HG03196 (cell line): ENCODE measurements around the gene OGDHL.
"Not testable (repeated sequence)": the region's sequence is repeated elsewhere in the genome, so short reads cannot be mapped to it uniquely, and the experiment has no call there.

Source experiments
- ATAC-seq: cut with Tn5 transposase; IDR thresholded peaks from one replicate; pipeline ENCODE4 v1.9.1; 2021; ENCODE audit not compliant: unreplicated experiment

Gene OGDHL

DNA sequence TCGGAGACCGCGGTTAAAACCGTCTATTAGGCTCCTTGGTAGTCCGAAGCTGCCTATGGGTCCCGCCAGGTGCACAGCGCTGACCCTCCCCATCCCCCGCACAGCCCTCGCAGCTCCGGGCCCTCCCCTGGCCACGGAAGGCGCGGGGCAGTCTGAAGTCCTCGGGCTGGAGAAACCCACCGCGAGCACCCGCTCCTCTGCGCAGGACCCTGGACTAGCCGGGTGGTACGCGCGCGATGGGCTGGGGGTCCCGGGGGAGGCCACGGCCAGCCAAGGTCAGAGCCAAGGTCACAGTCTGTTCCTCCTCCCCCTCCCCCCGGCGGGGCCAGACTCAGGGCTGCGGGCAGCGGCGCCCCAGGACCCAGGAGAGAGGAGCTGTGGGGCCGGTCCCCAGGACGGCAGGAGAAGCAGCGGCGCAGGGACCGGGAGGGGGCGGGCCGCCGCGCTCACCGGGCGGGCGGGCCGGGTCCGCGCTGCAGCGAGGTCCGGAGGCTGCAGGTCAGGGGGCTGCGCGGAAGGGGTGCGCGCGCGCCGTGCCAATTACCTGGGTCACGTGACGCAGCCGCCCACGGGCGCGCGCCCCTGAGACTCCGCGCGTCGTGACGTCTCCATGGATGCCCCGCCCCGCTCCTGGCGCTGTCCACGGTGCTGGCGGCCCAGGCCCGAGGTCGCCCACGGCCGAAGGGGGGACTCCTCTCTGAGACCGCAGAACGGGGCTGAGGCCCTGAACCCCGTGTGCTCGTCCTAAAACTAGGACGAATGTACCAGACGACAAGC lies at the start of gene OGDHL:
Gene OGDHL, minus strand, starts transcription at position 535 of the 777 bp plus-strand sequence. CDS start 3,731 bp downstream, outside the sequence.
- no peak for ATAC-seq

DNA sequence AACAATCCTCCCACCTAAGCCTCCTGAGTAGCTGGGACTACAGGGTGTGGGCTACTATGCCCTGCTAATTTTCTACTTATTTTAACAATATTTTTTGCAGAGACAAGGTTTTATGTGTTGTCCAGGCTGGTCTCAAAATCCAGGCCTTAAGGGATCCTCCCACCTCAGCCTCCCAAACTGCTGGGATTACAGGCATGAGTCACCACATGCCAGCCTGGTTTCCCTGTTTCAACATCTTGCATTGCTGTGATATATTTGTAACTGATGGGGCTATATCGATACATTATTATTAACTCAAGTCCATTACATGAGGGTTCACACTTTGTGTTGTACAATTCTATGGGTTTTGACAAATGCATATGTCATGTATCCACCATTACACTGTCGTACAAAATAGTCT lies 41.9 kb upstream of the OGDHL start:
- ATAC-seq: no peak

DNA sequence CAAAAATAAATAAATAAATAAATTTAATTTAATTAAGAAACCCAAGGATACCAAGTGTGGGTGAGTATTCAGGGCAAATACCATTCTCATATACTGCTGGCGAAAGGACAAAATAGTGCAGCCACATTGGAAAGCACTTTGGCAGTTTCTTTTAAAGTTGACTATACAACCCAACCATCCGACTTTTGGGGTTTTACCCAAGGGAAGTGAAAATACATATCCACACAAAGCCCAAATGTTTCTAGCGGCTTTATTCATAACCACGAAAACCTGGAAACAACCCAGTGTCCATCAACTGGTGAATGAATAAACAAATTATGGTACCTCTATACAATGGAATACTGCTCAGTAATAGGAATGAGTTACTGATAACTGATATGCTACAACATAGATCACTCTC lies 36.2 kb upstream of the OGDHL start:
- ATAC-seq: no peak

DNA sequence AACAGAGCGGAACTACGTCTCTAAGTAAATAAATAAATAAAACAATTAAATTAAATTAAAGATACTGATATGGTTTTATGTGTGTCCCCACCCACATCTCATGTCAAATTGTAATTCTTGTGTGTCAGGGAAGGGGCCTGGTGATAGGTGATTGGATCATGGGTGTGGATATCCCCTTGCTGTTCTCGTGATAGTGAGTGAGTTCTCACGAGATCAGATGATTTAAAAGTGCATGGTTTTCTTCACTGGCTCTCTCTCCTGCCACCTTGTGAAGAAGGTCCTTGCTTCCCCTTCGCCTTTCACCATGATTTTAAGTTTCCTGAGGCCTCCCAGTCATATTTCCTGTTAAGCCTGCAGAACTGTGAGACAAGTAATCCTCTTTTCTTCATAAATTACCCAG lies 29.0 kb upstream of the OGDHL start:
- no peak for ATAC-seq

DNA sequence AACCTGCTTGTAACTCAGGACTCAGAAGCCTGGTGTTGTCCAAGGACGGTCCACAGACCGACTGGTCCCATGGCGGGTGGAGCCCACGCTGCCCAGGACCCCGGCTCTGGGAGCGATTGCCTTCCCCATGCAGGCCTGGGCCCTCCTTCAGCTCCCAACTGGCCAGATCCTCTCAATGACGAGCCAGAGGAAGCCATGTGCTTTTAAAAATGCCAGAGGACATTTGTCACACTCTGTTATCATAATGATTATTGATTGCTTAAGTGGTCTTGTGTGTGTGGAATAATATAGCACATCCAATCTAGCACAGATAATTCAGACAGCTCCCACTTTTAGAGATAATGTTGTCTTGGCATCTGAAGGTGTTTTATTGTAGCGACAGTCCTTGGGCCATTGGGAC lies 22.6 kb upstream of the OGDHL start:
- no peak for ATAC-seq

DNA sequence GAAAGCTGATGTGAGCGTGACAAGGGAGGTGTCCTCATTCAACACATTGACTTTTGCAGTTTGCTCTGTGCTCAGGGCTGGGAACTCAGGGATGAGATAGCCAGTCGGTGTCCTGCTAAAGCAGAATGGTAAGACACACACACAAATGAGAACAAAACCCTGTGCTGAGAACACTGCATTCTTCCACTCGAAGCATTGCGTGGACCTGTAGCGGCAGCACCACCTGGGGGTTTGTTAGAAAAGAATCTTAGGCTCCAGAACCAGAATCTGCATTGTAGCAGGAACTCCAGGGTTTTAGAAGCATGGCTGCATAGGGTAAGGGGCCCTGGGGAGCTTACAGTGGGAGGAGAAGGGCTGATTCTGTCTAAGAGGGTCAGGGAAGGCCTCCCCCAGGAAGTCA lies 21.5 kb upstream of the OGDHL start:
- ATAC-seq: no peak

DNA sequence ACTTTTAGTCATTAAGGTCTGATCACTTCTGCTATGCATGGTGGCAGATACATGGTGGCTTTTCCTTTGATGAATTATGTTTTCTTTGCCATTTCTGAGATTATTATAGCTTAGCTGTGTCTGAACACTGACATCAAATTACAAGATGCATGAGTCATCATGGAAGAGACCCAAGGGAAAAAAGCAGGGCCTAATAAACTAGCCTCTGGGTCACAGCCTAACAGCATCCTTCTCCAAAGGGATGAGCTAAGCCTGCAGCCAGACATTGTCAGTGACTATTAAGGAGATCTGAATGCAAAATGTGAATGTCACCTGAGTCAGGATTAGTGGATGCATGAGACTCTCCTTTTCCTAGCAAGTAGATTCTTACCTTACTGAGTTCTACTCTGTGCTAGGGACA lies 19.1 kb upstream of the OGDHL start:
- ATAC-seq: no peak

DNA sequence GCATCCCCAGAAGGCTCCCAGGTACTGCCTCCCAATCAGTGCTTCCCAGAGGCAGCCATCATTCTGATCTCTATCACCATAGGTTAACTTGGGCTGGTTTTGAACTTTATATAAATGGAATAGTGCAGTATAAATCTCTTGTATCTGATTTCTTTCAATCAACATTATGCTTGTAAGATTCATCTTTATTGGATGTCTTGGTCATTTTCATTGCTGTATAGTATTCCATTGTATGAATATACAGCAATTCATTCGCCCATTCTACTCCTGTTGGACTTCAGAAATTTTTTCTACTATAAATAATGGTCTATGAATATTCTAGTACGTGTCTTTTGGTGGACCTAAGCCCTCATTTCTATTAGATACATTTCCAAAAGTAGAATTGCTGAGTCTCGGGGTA lies 16.1 kb upstream of the OGDHL start:
- ATAC-seq: no peak

DNA sequence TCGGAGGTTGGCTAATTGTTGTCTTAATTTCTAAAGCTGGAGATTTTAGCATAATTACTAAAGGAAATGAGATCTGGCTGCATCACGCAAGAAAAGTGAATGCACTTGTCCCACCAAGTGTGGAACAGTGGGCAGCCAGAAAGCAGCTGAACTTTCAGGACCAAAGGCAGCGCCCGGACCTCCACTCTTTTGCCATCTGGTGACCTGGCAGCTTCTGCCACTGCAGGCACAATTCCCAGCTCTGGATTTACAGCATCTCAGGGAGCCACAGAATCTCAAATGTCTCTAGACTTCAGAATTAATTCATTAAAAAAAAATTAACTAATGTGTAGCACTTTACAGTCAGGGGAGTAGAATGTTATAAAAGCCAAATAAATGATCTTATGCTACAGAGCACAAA lies 14.7 kb upstream of the OGDHL start:
- ATAC-seq: no peak

DNA sequence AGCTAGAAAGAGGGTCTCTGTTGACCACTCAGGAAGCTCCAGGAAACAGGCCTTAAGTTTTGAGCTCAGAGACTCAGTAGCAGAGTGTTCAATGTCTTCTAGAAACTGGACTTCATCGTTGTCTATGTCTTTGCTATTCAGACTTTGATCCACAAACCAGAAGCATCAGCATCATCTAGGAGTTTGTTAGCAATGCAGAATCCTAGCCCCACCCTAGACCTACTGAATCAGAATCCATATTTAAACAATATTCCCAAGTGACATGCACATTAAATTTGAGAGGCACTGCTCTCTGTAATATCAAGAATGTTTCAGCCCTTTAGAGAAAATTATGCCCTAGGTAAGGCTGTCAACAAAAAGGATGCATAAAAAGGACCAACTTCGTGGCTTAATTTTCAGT lies 12.9 kb upstream of the OGDHL start:
- no peak for ATAC-seq

DNA sequence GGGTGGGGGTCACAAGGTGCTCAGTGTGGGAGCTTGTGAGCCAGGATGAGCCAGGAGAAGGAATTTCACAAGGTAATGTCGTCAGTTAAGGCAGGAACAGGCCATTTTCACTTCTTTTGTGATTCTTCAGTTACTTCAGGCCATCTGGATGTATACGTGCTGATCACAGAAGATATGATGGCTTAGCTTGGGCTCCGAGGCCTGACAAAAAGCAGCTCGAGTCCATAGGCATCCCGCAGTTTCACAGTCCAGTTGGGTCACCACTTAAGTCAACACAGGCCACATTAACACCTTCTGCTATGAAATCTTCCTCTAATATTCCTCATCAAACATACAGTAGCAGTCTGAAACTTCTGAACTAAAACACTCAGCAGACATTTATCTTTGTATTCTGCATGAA lies 10.8 kb upstream of the OGDHL start:
- ATAC-seq: not testable (repeated sequence)

DNA sequence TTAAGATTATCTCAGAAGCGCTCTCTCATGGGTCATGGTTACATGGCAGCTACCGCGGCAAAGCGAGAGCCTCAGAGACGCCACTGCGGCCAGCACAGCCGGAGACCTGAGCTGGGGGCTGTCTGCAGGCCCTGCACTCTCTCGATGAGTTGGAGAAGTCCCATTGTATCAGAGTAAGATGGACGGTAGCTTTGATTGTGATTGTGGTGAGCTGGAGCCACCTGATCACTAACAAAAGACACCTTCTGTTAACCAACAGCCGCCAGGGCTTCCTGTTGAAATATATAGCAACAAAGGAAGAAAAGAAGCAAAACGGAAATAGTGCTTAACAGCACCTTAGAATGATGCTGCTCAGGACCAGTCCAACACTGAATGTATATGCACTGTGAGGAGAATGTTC lies 8.9 kb upstream of the OGDHL start:
- ATAC-seq: not testable (repeated sequence)

DNA sequence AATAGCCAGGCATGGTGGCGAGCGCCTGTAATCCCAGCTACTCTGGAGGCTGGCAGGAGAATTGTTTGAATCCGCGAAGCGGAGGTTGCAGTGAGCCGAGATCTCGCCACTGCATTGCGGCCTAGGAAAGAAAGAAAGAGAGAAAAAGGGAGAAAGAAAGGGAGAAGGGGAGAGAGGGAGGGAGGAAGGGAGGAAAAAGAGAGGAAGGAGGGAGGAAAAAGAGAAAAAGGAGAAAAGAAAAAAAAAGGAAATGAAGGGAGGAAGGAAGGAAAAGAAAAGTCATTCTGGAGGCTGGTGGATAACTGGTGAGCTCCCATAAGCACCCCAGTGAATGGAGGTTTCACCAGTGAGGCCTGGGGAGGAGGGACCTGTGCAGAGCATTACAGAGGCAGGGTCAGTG lies 7.6 kb upstream of the OGDHL start:
- no peak for ATAC-seq

DNA sequence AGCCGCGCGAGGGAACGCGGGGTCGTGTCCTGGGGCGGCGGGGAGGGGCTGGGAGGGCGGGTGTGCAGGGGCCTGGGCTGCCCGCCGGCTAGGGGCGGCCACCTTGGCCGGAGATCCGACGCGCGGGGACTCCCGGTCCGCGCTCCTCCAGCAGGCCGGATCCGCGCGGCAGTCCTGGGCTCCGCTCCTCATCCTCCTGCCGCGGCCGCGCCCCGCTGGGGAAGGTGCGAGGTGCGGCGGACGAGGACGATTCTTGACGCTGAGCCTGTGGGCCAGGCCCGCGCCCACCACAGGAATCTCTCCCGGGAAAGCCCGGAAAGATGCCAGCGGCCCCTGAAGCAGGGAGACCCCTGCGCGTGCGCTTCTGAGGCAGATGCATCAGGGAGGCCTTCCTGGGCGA lies 6.6 kb upstream of the OGDHL start:
- no peak for ATAC-seq

DNA sequence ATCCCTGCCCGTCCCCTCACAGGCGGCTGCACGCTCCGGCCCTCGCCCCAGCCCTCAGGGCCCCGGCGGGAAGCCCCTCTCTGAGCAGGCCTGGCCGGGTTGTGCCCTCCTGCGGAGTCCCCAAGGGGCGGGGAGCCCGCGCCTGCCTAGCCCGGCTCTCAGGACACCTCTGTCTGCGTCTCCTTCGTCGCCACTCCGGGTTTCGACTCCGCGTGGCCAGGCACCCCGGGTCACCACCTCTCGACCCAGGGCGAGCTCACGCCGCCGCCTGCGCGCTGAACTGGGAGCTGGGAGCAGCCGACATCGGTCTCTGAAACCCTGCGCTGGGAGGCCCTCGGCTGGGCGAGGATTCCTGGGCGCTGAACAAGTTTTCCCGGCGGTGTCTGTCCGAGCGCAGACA lies 6.2 kb upstream of the OGDHL start:
- no peak for ATAC-seq

DNA sequence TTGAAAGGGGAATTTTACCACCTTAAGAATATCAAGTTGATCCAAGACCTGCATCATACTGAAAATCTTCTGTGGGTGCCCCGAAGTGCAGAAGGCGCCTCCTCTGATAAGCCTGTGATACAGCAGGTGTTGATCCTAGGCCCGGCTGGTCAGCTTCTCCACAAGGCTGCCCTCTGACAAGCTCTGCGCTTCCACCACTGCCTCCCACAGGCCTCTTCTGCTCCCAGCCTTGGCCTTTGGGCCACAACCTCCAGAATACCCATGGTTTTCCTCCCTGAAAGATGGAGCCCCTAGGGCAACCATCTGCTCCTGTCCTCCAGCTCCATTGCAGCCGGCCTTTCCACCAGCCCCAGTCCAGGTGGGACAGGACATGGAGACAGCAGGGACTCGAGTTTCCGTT lies 5.6 kb upstream of the OGDHL start:
- no peak for ATAC-seq

DNA sequence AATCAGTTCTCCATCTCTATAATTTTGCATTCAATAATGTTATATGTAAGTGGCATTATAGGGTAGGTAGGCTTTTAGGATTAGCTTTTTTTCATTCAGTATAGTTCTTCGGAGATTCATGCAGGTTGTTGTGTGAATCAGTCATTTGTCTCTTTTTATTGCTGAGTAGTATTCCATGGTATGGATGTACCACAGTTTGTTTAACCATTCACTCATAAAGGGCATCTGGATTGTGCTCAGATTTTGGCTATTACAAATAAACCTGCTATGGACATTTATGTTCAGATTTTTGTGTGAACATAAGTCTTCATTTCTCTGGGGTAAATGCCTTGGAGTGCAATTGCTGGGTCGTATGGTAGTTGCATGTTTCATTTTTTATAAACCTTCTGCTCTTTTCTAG lies 4.4 kb upstream of the OGDHL start:
- no peak for ATAC-seq

DNA sequence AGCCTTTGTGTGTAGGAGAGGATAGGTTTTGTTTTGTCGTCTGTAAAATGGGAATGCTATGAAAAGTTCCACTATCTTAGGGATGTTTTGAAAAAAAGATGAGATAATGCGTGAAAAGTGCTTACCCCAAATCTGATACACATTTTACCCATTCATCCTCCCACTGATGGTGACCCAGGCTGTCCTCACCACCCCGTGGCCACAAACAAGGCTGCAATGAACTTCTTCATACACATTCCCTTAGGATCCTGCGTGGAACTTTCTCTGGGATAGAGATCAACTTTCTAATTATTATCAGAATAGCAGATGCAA lies 399 bp upstream of the OGDHL start:
- ATAC-seq: no peak

DNA sequence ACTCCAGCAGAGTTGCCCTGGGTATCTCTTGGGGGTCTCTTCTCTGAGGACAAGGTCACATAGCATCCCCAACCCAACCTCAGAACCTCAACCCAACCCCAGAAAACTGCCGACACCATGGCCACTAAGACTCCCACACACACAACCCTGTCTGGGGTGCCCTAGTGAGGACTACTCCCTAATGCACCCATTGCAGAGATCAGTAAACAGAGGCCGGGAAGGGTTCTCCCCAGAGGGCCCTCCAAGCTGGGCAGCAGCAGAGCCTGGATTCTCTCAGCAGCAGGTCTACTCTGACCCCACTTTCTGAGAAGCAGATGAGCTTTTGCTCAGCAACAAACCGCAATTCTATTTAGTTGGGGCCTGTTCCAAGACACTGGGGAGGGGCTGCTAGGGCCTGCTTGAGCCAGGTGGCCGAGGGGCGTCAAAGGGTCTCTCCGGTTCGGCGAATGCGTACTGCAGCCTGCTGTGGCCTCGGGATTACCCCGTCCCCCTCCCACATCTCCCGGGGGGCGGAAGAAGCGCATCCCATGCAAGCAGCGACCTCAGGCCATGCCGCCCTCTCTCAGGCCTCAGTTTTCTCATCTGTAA lies 828 bp downstream of the OGDHL start:
- no peak for ATAC-seq

DNA sequence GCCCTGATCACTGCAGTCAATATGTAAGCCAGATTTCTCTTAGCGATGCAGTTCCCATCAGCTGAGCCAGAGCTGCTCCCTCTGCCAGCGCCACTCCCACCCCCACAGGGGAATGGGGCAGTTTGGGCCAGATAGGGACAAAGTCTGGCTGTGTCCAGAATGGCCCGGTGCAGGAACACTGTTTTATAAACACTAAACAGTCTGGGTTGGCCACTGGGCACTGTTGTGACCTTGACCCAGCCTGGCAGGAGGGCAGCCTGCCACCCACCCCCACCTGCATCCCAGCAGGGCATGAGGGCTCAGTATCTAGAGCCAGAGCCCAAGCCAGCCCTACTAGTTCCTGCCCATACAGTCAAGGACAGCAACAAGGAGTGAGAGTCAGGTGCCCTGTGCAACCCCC lies 1.3 kb downstream of the OGDHL start:
- no peak for ATAC-seq

DNA sequence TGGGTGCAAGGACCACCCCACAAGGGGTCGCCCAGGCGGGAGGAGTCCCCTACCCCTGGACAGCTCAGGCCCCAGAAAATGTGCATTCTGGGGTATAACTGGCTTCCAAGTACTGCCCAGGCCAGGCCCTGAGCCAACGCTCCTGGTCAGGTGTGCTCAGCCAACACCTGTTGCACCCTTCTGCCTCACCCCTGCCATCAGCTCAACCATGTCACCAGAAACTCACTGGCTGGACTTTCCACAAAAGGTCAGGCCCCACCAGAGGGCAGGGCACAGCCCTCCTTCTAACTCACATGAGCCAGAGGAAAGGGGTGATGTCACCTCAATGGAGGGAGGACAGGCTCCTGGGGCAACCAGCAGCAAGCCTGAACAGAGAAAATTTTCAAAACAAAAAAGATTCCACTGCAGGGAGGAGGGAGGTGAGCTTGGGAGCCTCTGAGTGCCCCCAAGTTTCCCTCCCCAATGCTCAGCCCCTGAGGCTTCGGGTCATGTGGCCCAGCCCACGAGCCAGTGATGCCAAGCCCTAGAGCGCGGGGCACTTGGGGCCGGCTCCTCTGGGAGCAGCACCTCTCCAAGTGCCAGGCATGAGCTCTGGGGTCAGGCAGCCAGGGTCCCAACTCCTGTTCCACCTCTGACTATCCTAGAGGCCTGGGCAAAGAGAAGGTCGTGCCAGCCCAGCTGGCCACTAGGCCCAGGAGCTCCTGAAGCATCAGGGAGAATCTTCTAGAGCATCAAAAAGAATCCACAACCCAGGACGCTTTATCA lies 2.2 kb downstream of the OGDHL start:
- ATAC-seq: no peak

DNA sequence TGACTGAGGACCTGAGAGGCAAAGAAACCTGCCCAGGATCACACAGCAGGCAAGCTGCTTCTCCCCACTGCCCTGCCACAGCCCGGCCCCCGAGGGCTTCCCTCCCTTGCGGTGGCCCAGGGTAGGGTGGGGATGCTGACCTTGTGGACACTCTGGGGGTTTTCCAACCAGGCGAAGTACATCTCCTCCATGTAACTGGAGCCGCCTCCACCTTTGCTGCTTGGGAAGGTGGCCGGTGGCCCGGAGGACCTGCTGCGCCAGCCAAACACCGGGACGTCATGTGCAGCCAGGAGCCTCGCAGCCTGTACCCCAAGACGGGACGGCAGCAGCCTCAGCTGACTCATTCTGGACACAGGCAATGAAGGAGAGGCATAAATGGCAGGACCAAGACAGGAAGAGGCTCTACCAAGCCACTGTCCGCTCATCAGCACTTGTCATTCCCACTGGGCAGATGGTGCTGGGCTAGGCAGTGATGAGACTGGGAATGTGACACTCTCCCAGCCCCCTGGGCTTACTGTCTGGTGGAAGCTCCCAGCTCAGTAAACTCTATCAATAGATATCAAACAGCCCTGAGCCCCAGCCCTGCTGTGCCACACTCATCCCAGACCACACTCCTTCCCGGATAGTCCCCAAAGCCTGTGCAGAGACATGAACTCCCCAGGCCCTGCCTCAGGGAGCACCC lies 3.7 kb downstream of the OGDHL start:
- no peak for ATAC-seq
